Measurements from ENCODE around the gene PLAAT5.

- TF ChIP-seq CTCF (IDR thresholded peaks at IDR 0.05) = no peak
- no peak for TF ChIP-seq POLR2A (IDR thresholded peaks at IDR 0.05)
These were observed 20.2 kb upstream of the PLAAT5 start for GRCh38 chr11:63511048-63511748.

Data from right lobe of liver (tissue), 4 donors.